Lower leg skin (tissue), 4 donors: ENCODE measurements around the gene ANO1. TPM values are rescaled to one million over a fixed set of nuclear protein-coding genes. Genes with fewer than 3 reads are reported as not detected.

ENCODE experiments used
- DNase-seq, 2 donors: peaks; one replicate each; pipeline ENCODE4 v3.0.0-alpha.2; 2019; ENCODE audit warnings: low spot score in 2 of 2
- H3K4me3 ChIP-seq: fragments of 200-600 bp; sonication (generic); 2 replicates; pipeline ENCODE4 v1.5.1; 2017; ENCODE audit warnings: mild to moderate bottlenecking, low read depth; ENCODE audit not compliant: poor library complexity, severe bottlenecking
- POLR2A ChIP-seq, 2 donors: fragments of 450-650 bp; IDR thresholded peaks; one replicate each; pipeline ENCODE4 v1.6.1; 2016 to 2017; ENCODE audit warnings: antibody characterized with exemption in 2 of 2, mild to moderate bottlenecking in 1 of 2, moderate library complexity in 1 of 2
- WGBS, 2 donors: methylation state at CpG; one replicate each; pipeline ENCODE4 v1.1.5; 2018; 5-methylcytosine and 5-hydroxymethylcytosine counted together
- intact Hi-C: fragments of 100-400 bp; cut with DNase I; formaldehyde crosslinking; loops from one replicate; pipeline ENCODE4 v1.15.0; 2023; ENCODE audit warnings: low total_unique reads
- total RNA-seq, 4 donors: library from RNA; depleted of rRNA; stranded (reverse); fragments of >200 nt; gene quantifications; one replicate each; pipeline ENCODE4 v1.1.0, GENCODE V29; 2016
- TF ChIP-seq, protein P1 (sequence below), 3 donors: fragments of 450-650 bp; IDR thresholded peaks; one replicate each; pipeline ENCODE4 v1.5.1; 2016; ENCODE audit warnings: antibody characterized with exemption in 3 of 3, mild to moderate bottlenecking in 3 of 3, moderate library complexity in 2 of 3

The ANO1 gene
- total RNA-seq, 4 donors from 2014 or later = 55.1 to 106 (median 76.8) TPM

DNA sequence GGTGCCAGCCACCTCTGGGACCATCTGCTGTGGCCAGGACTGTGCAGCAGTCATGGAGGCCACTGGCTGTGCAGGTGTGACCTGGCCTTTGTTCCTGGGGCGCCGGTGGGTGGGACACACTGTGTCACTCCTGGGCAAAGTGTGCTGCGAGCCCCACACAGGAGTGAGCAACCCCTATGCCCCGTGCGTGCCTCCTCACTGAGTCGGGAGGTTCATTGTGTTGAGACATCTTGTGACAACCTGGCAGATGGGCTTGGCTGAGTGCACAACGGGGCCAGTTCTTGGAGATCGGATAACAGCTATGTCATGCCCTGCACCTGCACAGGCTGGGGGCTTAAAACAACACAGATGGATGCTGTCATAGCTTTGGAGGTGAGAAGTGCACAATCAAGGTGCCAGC is 13.5 kb downstream of the ANO1 start:
- no peak overlapping the region for H3K4me3 ChIP-seq
- DNase-seq = no peak
- intact Hi-C loops = no loop called here
- TF ChIP-seq POLR2A (IDR thresholded peaks at IDR 0.05) = no peak
- TF ChIP-seq, protein P1, sequence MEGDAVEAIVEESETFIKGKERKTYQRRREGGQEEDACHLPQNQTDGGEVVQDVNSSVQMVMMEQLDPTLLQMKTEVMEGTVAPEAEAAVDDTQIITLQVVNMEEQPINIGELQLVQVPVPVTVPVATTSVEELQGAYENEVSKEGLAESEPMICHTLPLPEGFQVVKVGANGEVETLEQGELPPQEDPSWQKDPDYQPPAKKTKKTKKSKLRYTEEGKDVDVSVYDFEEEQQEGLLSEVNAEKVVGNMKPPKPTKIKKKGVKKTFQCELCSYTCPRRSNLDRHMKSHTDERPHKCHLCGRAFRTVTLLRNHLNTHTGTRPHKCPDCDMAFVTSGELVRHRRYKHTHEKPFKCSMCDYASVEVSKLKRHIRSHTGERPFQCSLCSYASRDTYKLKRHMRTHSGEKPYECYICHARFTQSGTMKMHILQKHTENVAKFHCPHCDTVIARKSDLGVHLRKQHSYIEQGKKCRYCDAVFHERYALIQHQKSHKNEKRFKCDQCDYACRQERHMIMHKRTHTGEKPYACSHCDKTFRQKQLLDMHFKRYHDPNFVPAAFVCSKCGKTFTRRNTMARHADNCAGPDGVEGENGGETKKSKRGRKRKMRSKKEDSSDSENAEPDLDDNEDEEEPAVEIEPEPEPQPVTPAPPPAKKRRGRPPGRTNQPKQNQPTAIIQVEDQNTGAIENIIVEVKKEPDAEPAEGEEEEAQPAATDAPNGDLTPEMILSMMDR (IDR thresholded peaks at IDR 0.05) = no peak
- 73 to 89% methylated on average over 5 to 8 of the region's 8 CpGs for WGBS, 2 donors

DNA sequence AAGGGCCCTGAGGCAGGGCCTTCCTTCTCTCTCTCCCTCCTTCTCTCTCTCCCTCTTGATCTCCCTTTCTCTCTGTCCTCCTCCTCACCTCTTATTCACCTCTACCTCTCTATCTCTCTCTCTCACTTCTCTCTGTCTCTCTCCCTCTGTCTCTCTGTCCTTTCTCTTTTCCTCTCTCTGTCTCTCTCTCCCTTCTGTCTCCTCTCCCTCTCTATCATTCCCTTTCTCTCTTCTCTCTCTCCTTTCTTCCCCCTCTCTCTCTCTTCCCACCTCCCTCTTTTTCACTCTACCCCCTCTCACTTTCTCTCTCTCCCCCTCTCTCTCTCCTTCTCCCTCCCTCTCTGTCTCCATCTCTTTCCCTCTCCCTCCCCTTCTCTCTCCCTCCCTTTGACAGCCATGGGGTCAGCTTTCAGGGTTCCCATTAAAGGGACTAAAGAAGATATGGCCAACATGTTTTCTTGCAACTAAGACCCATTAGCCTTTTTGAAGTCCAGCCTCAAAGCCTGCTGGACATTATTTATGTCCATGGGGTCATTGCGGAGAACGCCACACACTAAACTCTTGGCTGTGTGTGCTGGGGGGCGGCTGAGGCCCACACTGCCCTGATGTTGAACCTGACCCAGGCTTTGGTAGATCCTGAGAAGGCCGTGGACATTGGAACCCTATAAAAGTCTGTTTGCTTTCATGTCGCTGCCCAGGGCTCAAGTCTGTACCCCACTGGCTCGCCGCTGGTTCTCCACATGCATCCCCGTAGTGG is 15.0 kb downstream of the ANO1 start:
- TF ChIP-seq, protein P1 (IDR thresholded peaks at IDR 0.05) = no peak
- TF ChIP-seq POLR2A (IDR thresholded peaks at IDR 0.05) = no peak
- intact Hi-C loops = no loop called here
- H3K4me3 ChIP-seq = no peak overlapping the region
- WGBS, 2 donors = 81 to 94% methylated on average over 8 of the region's 8 CpGs
- no peak for DNase-seq

DNA sequence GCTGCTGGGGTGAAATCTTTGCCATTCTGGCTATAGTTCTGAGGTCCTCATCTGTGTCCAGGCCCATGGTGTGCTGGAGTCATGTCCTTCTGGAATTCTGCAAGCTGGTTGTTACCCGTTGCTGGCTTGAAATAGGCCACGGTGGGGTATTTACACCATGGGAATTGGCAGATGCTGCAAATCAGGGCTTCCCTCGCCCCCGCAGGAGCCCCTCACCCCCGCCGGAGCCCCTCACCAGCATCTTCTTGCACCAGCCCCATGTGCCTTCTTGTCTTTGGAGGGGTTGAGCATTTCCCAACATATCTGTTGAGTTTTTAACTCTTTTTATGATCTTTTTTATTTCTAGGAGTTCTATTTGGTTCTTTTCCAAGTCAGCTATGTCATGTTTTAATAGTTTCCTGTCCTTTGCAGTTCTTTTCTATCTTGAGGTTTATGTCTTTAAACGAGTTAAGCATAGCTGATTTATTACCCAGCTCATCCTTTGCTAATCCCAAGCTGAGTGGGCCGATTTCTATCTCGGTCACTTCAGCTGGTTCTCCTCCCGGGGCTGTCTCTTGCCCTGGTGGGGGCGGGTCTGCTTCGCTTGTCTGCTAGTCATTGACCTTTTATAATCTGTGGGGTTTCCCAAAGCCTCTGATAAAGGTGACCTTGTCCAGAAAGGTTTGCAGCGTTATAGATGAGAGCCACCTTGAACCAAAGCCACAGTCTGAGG is 17.6 kb downstream of the ANO1 start:
- DNase-seq = no peak
- TF ChIP-seq, protein P1 (IDR thresholded peaks at IDR 0.05) = no peak
- TF ChIP-seq POLR2A (IDR thresholded peaks at IDR 0.05) = no peak
- WGBS, 2 donors = 70 to 74% methylated on average over 13 of the region's 13 CpGs
- intact Hi-C loops = no loop called here
- no peak overlapping the region for H3K4me3 ChIP-seq

DNA sequence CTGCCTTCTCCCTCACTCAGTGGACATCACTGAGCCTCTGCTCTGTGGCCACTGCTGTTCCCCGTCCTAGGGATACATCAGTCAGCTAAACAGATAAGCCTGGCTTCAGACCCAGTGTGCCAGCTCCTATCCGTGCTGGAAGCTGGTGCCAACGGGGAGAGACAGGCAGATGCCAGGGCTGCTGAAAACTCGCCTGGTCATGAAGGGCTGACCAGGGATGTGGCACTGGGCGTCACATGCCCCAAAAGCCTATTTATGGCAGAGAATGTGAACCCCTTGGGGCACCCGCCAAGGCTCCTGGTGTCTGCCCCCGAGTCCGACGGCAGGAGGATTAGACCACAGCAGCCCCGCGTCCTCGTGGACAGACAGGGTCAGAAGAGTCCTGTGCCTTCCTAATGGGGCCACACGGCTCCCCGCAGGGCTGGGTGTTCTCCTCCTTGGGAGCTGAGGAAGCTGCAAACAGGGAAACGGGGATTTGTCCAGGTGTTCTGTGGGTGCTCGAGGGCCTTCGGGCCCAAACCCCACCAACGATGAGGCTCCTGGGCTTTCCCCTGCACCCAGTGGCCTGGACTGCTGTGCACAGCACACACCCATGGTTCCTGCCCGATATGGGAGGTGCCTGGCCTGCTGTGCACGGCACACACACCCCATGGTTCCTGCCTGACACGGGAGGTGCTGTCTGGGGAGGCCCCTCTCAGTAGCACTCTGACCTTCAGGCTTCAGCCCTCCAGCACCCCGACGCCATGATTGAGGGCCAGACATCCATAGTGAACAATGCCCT is 19.9 kb downstream of the ANO1 start:
- no peak overlapping the region for H3K4me3 ChIP-seq

GRCh38 chr11:70098936-70099335 is 20.8 kb downstream of the ANO1 start:
- DNase-seq = no peak
- H3K4me3 ChIP-seq = no peak overlapping the region
- TF ChIP-seq POLR2A (IDR thresholded peaks at IDR 0.05) = no peak
- TF ChIP-seq, protein P1 (IDR thresholded peaks at IDR 0.05) = no peak
- WGBS, 2 donors = 71 to 88% methylated on average over 7 to 12 of the region's 12 CpGs
- intact Hi-C loops = no loop called here

More for the DNA sequence above, 19.9 kb downstream of the ANO1 start:
- no peak for DNase-seq
- WGBS, 2 donors = 55 to 82% methylated on average over 20 of the region's 23 CpGs
- TF ChIP-seq POLR2A (IDR thresholded peaks at IDR 0.05) = no peak
- intact Hi-C loops = no loop called here
